GM12878 (cell line): ENCODE measurements around the gene NDOR1. TPM values are rescaled to one million over a fixed set of nuclear protein-coding genes. Genes with fewer than 3 reads are reported as not detected.

Experiments
- ATAC-seq: fragments of 200-7000 bp; cut with Tn5 transposase; 3 replicates; pipeline ENCODE4 v1.9.1; 2020; ENCODE audit warnings: mild to moderate bottlenecking, moderate library complexity
- BruUV-seq: library from RNA; stranded (reverse); fragments of 400-500 nt; replicated peaks from 2 replicates; lab custom pipeline; 2021; lab: Mats Ljungman, UMichigan
- CTCF ChIA-PET: fragments of 300-600 bp; sonication (Branson Sonifier 250); formaldehyde crosslinking; extraction: SDS; loops from one replicate; lab custom pipeline; 2021; ENCODE audit warnings: inconsistent platforms; lab: Yijun Ruan, JAX
- POLR2A ChIA-PET: fragments of 350-600 bp; formaldehyde crosslinking; extraction: SDS; loops from one replicate; lab custom pipeline; 2021; ENCODE audit warnings: inconsistent platforms; lab: Charles Lee
- RAD21 ChIA-PET: fragments of 300-600 bp; sonication (Branson Sonifier 250); formaldehyde crosslinking; loops from one replicate; lab custom pipeline; 2023; ENCODE audit warnings: antibody characterized with exemption; ENCODE audit not compliant: unreplicated experiment; lab: Charles Lee
- SMC1A ChIA-PET: fragments of 300-600 bp; sonication (Branson Sonifier 250); formaldehyde crosslinking; loops from one replicate; lab custom pipeline; 2023; ENCODE audit not compliant: unreplicated experiment, uncharacterized antibody; lab: Charles Lee
- DNase-seq: peaks from one replicate; pipeline ENCODE4 v3.0.0-alpha.2; 2011; ENCODE audit warnings: low read depth, low spot score
- FAIRE-seq: peaks from 3 replicates; lab custom pipeline; 2011; peaks lifted over from hg19 to GRCh38; lab: Jason Lieb, UNC
- H2AFZ ChIP-seq: 2 replicates; pipeline ENCODE4 v1.6.0; 2011; ENCODE audit warnings: low read depth, low read length, control low read depth; ENCODE audit not compliant: control insufficient read depth
- H3K27ac ChIP-seq: 2 replicates; pipeline ENCODE4 v1.5.1; 2011; ENCODE audit warnings: control low read depth; ENCODE audit not compliant: control insufficient read depth, insufficient read depth
- H3K27me3 ChIP-seq, 2 experiments: replicated peaks in 1 of 2; 2 replicates each; pipeline versions ENCODE4 v1.6.0 to v1.6.1; 2011; ENCODE audit warnings: low read length in 1 of 2; ENCODE audit not compliant: control insufficient read depth in 2 of 2, insufficient read depth in 2 of 2
- H3K36me3 ChIP-seq, 2 experiments: 2 replicates each; pipeline ENCODE4 v1.5.1; 2011; ENCODE audit warnings: low read length in 1 of 2; ENCODE audit not compliant: control insufficient read depth in 2 of 2, insufficient read depth in 2 of 2
- H3K4me1 ChIP-seq: 2 replicates; pipeline ENCODE4 v1.6.1; 2011; ENCODE audit warnings: mild to moderate bottlenecking, low read length, moderate library complexity, mixed read lengths; ENCODE audit not compliant: control insufficient read depth, insufficient read depth
- H3K4me2 ChIP-seq: 2 replicates; pipeline ENCODE4 v1.6.0; 2011; ENCODE audit warnings: control low read depth; ENCODE audit not compliant: control insufficient read depth, insufficient read depth
- H3K4me3 ChIP-seq: fragments of 200-600 bp; sonication (generic); 2 replicates; pipeline ENCODE4 v1.5.1; 2016
- H3K79me2 ChIP-seq: 2 replicates; pipeline ENCODE4 v1.6.0; 2011; ENCODE audit warnings: low read length; ENCODE audit not compliant: control insufficient read depth, insufficient read depth
- H3K9ac ChIP-seq: 2 replicates; pipeline ENCODE4 v1.8.0; 2011; ENCODE audit warnings: low read length, control low read depth, mixed read lengths; ENCODE audit not compliant: control insufficient read depth, insufficient read depth
- H3K9me3 ChIP-seq: replicated peaks from 3 replicates; pipeline ENCODE4 v1.5.1; 2011; ENCODE audit warnings: mild to moderate bottlenecking, low read length; ENCODE audit not compliant: control insufficient read depth, insufficient read depth
- H4K20me1 ChIP-seq: 2 replicates; pipeline ENCODE4 v1.6.0; 2011; ENCODE audit not compliant: control insufficient read depth, insufficient read depth
- CUX1 ChIP-seq: IDR thresholded peaks from 2 replicates; pipeline ENCODE4 v1.6.1; 2012; ENCODE audit warnings: improper control_type of control experiment, low read depth, low read length; ENCODE audit not compliant: insufficient replicate concordance
- MEF2A ChIP-seq: IDR thresholded peaks from 2 replicates; pipeline ENCODE4 v1.6.1; 2011; ENCODE audit warnings: low read depth, mild to moderate bottlenecking, low read length, moderate library complexity; ENCODE audit not compliant: insufficient read depth
- PAX5 ChIP-seq: IDR thresholded peaks from 2 replicates; pipeline ENCODE4 v1.6.1; 2011; ENCODE audit warnings: low read depth, low read length, borderline replicate concordance
- POLR2A ChIP-seq: IDR thresholded peaks from 2 replicates; pipeline ENCODE4 v1.6.1; 2011; ENCODE audit warnings: low read depth, mild to moderate bottlenecking, low read length
- SIN3A ChIP-seq: IDR thresholded peaks from 2 replicates; pipeline ENCODE4 v1.6.1; 2012; ENCODE audit warnings: low read depth, low read length, improper control_type of control experiment
- SMARCA5 ChIP-seq: fragments of 450-650 bp; IDR thresholded peaks from 2 replicates; pipeline ENCODE4 v1.6.1; 2017; ENCODE audit warnings: mild to moderate bottlenecking
- SPI1 ChIP-seq: IDR thresholded peaks from 2 replicates; pipeline ENCODE4 v1.6.1; 2011; ENCODE audit warnings: low read depth, mild to moderate bottlenecking, low read length, moderate library complexity, borderline replicate concordance; ENCODE audit not compliant: insufficient read depth
- TAF1 ChIP-seq: IDR thresholded peaks from 2 replicates; pipeline ENCODE4 v1.6.1; 2011; ENCODE audit warnings: mild to moderate bottlenecking, low read depth, low read length, borderline replicate concordance
- ZNF622 ChIP-seq: fragments of 450-650 bp; IDR thresholded peaks from 2 replicates; pipeline ENCODE4 v1.6.1; 2017; ENCODE audit warnings: mild to moderate bottlenecking, inconsistent platforms
- WGBS: methylation state at CpG from one replicate; pipeline ENCODE4 v1.1.6; 2016; ENCODE audit warnings: low lambda C conversion rate; ENCODE audit not compliant: insufficient replicate concordance, insufficient coverage; ENCODE audit errors: missing lambda C conversion rate; 5-methylcytosine and 5-hydroxymethylcytosine counted together
- in situ Hi-C: fragments of 300-500 bp; cut with MboI; formaldehyde crosslinking; loops from 9 replicates; pipeline ENCODE4 v1.14.3; 2018; ENCODE audit warnings: mixed read lengths
- intact Hi-C: fragments of 100-400 bp; cut with micrococcal nuclease; formaldehyde crosslinking; loops from one replicate; pipeline ENCODE4 v1.14.2; 2022; ENCODE audit not compliant: unreplicated experiment
- polyA plus RNA-seq, 11 experiments: library from polyadenylated mRNA; depleted of rRNA in 4 of 11; unstranded in 6 of 11; stranded (reverse) in 5 of 11; fragments of >200 nt; fragmentation: Nextera tagmentation in 4 of 11; fragmentation: Illumina TruSeq in 1 of 11; extraction: Ambion mirVana in 4 of 11; extraction: Trizol in 1 of 11; gene quantifications; 1 replicate in 1 of 11; 2 replicates in 10 of 11; pipeline versions ENCODE4 v1.2.1 to v1.2.3, GENCODE V29; 2011 to 2016; ENCODE audit warnings: inconsistent platforms in 2 of 11, missing spikeins in 2 of 11, low read depth in 1 of 11
- total RNA-seq, 4 experiments: library from RNA; depleted of rRNA in 3 of 4; stranded (reverse); fragments of >200 nt in 3 of 4; fragmentation: Illumina TruSeq in 1 of 4; extraction: Trizol in 1 of 4; gene quantifications; 2 replicates each; pipeline versions ENCODE4 v1.2.1 to v1.2.3, GENCODE V29; 2013 to 2021
- TF ChIP-seq, protein P1 (sequence below): IDR thresholded peaks from 2 replicates; pipeline ENCODE4 v1.6.1; 2011; ENCODE audit warnings: low read depth, low read length, improper control_type of control experiment, borderline replicate concordance
- TF ChIP-seq, protein P2 (sequence below): fragments of 450-650 bp; IDR thresholded peaks from 2 replicates; pipeline ENCODE4 v1.6.1; 2016; ENCODE audit warnings: mild to moderate bottlenecking

Gene NDOR1
- total and polyA plus RNA-seq, 10 of the 15 experiments (the other 5 are each of a cell fraction or from before 2014, with no cell fraction given): 0.04 to 32.9 (median 11.1) TPM

DNA sequence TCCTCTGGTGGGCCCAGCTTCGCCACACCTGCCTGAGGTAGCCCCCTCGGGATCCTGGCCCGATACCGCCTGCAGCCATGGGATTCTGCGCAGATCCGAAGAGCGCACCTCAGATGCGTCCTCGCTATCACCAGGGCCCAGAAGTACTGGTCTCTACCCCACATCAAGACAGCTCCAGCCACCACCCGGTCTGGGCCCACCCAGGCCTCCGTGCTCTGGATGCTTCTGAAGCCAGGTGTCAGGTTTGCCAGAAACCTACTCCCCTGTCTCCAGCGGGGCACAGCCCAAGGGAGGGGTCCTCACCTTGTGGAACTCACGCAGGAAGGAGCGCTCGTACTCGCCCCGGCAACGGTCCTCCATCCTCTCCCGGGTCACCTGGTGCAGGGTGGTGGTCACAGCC is 19.6 kb upstream of the NDOR1 start (continued):
- TF ChIP-seq SPI1: no peak
- TF ChIP-seq, protein P1, sequence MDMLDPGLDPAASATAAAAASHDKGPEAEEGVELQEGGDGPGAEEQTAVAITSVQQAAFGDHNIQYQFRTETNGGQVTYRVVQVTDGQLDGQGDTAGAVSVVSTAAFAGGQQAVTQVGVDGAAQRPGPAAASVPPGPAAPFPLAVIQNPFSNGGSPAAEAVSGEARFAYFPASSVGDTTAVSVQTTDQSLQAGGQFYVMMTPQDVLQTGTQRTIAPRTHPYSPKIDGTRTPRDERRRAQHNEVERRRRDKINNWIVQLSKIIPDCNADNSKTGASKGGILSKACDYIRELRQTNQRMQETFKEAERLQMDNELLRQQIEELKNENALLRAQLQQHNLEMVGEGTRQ: no peak
- TF ChIP-seq, protein P2, sequence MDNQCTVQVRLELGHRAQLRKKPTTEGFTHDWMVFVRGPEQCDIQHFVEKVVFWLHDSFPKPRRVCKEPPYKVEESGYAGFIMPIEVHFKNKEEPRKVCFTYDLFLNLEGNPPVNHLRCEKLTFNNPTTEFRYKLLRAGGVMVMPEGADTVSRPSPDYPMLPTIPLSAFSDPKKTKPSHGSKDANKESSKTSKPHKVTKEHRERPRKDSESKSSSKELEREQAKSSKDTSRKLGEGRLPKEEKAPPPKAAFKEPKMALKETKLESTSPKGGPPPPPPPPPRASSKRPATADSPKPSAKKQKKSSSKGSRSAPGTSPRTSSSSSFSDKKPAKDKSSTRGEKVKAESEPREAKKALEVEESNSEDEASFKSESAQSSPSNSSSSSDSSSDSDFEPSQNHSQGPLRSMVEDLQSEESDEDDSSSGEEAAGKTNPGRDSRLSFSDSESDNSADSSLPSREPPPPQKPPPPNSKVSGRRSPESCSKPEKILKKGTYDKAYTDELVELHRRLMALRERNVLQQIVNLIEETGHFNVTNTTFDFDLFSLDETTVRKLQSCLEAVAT: no peak
- TF ChIP-seq ZNF622: no peak

DNA sequence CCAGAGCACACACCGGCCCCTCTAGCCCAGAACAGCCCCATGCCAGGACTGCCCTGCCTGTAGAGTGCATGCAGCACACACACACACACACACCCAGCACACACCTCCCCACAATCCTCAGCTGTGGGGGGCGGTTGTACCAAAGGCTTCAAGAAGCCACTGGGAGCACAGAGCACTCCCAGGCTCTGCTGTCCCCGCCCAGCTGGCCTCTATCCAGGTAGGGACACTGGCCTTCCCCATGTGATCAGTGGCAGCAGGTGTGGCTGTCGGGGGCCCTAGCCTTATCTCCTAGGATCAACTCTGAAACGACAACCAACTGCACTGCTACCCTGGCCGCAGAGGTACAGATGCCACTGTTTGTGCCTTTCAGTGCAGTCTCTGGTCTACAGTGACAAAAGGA is 19.1 kb upstream of the NDOR1 start:
- ATAC-seq (no peak), DNase-seq (no peak), FAIRE-seq (no peak)
- Histone ChIP-seq H4K20me1 (peaks cover 7% of the 10 kb centered on the region; the same call in 1 of the 2 replicates), H3K9me3 (no peaks in the 10 kb centered on the region), H3K27ac (no peak overlapping the region), H3K79me2 (peaks cover 35% of the 10 kb centered on the region), H2AFZ (no peak overlapping the region), H3K9ac (no peak overlapping the region; the same call in 1 of the 2 replicates), H3K4me3 (no peak overlapping the region), H3K4me2 (peak overlapping the region; percentile 93), H3K36me3 (peaks cover 7 to 24% of the 10 kb centered on the region in 2 experiments), H3K27me3 (no peaks in the 10 kb centered on the region), H3K4me1 (peaks cover 22% of the 10 kb centered on the region)
- RAD21 ChIA-PET: interaction anchor here (3.6 kb wide), 1 partner anchor 37 kb away, joined by 23 read pairs; the partner anchor contains the start of gene RNF208
- SMC1A ChIA-PET: no interaction called here
- intact Hi-C loops (loop anchor here (5.0 kb wide), 2 partner anchors 36 to 59 kb away; partner anchors contain the start of gene RNF208), in situ Hi-C loops (no loop called here)
- POLR2A ChIA-PET: interaction anchor here (4.6 kb wide), 1 partner anchor 37 kb away, joined by 22 read pairs; the partner anchor contains the start of genes CYSRT1 and RNF208
- 63% methylated on average over 6 of the region's 6 CpGs for WGBS
- TF ChIP-seq MEF2A (no peak), CUX1 (no peak), PAX5 (no peak), POLR2A (no peak), SIN3A (no peak), SMARCA5 (no peak), TAF1 (no peak)
- BruUV-seq: no TSS peak
- CTCF ChIA-PET: interaction anchor here (1.3 kb wide), 1 partner anchor 151 kb away, joined by 3 read pairs; no protein-coding TSS in a partner anchor
